H1 (cell line): Measurements from ENCODE around the gene AK8. TPM values are rescaled to one million over a fixed set of nuclear protein-coding genes. Genes with fewer than 3 reads are reported as not detected.

Experiments used
- CTCF ChIA-PET: fragments of 300-600 bp; sonication (Branson Sonifier 250); formaldehyde crosslinking; loops from one replicate; lab custom pipeline; 2021; ENCODE audit not compliant: partially characterized antibody; lab: Charles Lee
- POLR2A ChIA-PET: fragments of 300-600 bp; sonication (Branson Sonifier 250); formaldehyde crosslinking; loops from one replicate; lab custom pipeline; 2021; ENCODE audit warnings: inconsistent platforms; ENCODE audit not compliant: partially characterized antibody; lab: Charles Lee
- DNase-seq, 2 experiments: peaks; one replicate each; pipeline versions ENCODE4 v3.0.0 to v3.0.0-alpha.2; 2010 to 2022; ENCODE audit warnings: low spot score in 2 of 2, low read depth in 1 of 2, mixed read lengths in 1 of 2
- FAIRE-seq: peaks from 2 replicates; lab custom pipeline; 2011; peaks lifted over from hg19 to GRCh38; lab: Jason Lieb, UNC
- H2AFZ ChIP-seq: 2 replicates; pipeline ENCODE4 v1.8.1; 2012; ENCODE audit warnings: low read length, inconsistent platforms
- H2AK5ac ChIP-seq: 2 replicates; pipeline ENCODE4 v1.6.1; 2013; ENCODE audit warnings: low read depth, low read length
- H2BK120ac ChIP-seq: replicated peaks from 2 replicates; pipeline ENCODE3; 2013; ENCODE audit warnings: low read depth, low read length, inconsistent platforms
- H2BK12ac ChIP-seq: 2 replicates; pipeline ENCODE4 v1.6.1; 2013; ENCODE audit warnings: low read depth, low read length
- H2BK15ac ChIP-seq: 2 replicates; pipeline ENCODE4 v1.6.1; 2013; ENCODE audit warnings: low read length
- H2BK20ac ChIP-seq: 2 replicates; pipeline ENCODE4 v1.6.1; 2013; ENCODE audit warnings: low read length
- H2BK5ac ChIP-seq: 2 replicates; pipeline ENCODE4 v1.6.1; 2013; ENCODE audit warnings: low read depth, low read length
- H3K14ac ChIP-seq: 2 replicates; pipeline ENCODE4 v1.6.1; 2013; ENCODE audit warnings: inconsistent platforms; ENCODE audit not compliant: insufficient read length
- H3K18ac ChIP-seq: 2 replicates; pipeline ENCODE4 v1.6.1; 2013; ENCODE audit warnings: low read length; ENCODE audit errors: extremely low read depth
- H3K23ac ChIP-seq: 2 replicates; pipeline ENCODE4 v1.6.1; 2013; ENCODE audit warnings: inconsistent platforms; ENCODE audit not compliant: insufficient read length
- H3K23me2 ChIP-seq: 2 replicates; pipeline ENCODE4 v1.6.1; 2013; ENCODE audit warnings: low read depth, low read length
- H3K27ac ChIP-seq: 2 replicates; pipeline ENCODE4 v1.6.1; 2011; ENCODE audit warnings: low read depth, low read length, inconsistent platforms
- H3K27me3 ChIP-seq, 4 experiments: replicated peaks in 1 of 4; 1 replicate in 1 of 4; 2 replicates in 3 of 4; pipeline versions ENCODE4 v1.6.1 to v1.8.1; 2011 to 2013; ENCODE audit warnings: low read length in 3 of 4, mild to moderate bottlenecking in 3 of 4, inconsistent platforms in 2 of 4, mixed read lengths in 2 of 4, moderate library complexity in 1 of 4; ENCODE audit not compliant: control insufficient read depth in 3 of 4, insufficient read depth in 3 of 4; ENCODE audit errors: extremely low read depth in 1 of 4
- H3K36me3 ChIP-seq, 4 experiments: 2 replicates each; pipeline versions ENCODE4 v1.6.1 to v1.8.1; 2011 to 2013; ENCODE audit warnings: mild to moderate bottlenecking in 4 of 4, low read length in 3 of 4, moderate library complexity in 2 of 4, control low read depth in 1 of 4, inconsistent platforms in 1 of 4; ENCODE audit not compliant: insufficient read depth in 4 of 4, control insufficient read depth in 2 of 4
- H3K4ac ChIP-seq: replicated peaks from 2 replicates; pipeline ENCODE3; 2013; ENCODE audit warnings: low read length, low read depth, mixed read lengths, inconsistent platforms; ENCODE audit not compliant: insufficient read length
- H3K4me1 ChIP-seq, 4 experiments: replicated peaks in 1 of 4; 1 replicate in 1 of 4; 2 replicates in 3 of 4; pipeline versions ENCODE4 v1.6.1 to v1.8.1; 2011 to 2013; ENCODE audit warnings: low read length in 3 of 4, inconsistent platforms in 2 of 4, mixed read lengths in 1 of 4; ENCODE audit not compliant: insufficient read depth in 4 of 4, control insufficient read depth in 3 of 4
- H3K4me2 ChIP-seq, 2 experiments: 2 replicates each; pipeline versions ENCODE4 v1.6.1 to v1.8.1; 2011 to 2013; ENCODE audit warnings: low read depth in 2 of 2, low read length in 2 of 2, control low read depth in 1 of 2, inconsistent platforms in 1 of 2, mild to moderate bottlenecking in 1 of 2; ENCODE audit not compliant: insufficient read depth in 1 of 2
- H3K4me3 ChIP-seq, 4 experiments: fragments of 200-600, 300-600 bp in 1 of 4; sonication (generic), shearing (Covaris generic), sonication (Bioruptor Twin) in 1 of 4; 2 replicates each; pipeline versions ENCODE4 v1.5.1 to v1.8.1; 2011 to 2016; ENCODE audit warnings: low read length in 4 of 4, low read depth in 3 of 4, control low read depth in 2 of 4, inconsistent platforms in 2 of 4, mild to moderate bottlenecking in 2 of 4, mixed read lengths in 1 of 4, moderate library complexity in 1 of 4; ENCODE audit not compliant: insufficient read depth in 2 of 4; ENCODE audit errors: extremely low read depth in 1 of 4
- H3K56ac ChIP-seq: replicated peaks from 2 replicates; pipeline ENCODE3; 2013; ENCODE audit warnings: low read depth, mild to moderate bottlenecking, mixed read lengths, low read length, inconsistent platforms; ENCODE audit not compliant: insufficient read length
- H3K79me1 ChIP-seq: 2 replicates; pipeline ENCODE4 v1.6.1; 2013; ENCODE audit warnings: low read depth, low read length, control low read depth
- H3K79me2 ChIP-seq, 2 experiments: 2 replicates each; pipeline versions ENCODE4 v1.6.1 to v1.8.1; 2012 to 2013; ENCODE audit warnings: low read length in 2 of 2, mild to moderate bottlenecking in 2 of 2, inconsistent platforms in 1 of 2; ENCODE audit not compliant: insufficient read depth in 2 of 2, control insufficient read depth in 1 of 2
- H3K9ac ChIP-seq, 4 experiments: replicated peaks in 1 of 4; 1 replicate in 1 of 4; 2 replicates in 3 of 4; pipeline versions ENCODE4 v1.6.1 to v1.8.1; 2011 to 2013; ENCODE audit warnings: low read depth in 3 of 4, low read length in 3 of 4, control low read depth in 2 of 4, mild to moderate bottlenecking in 2 of 4, moderate library complexity in 2 of 4, inconsistent platforms in 1 of 4; ENCODE audit errors: extremely low read depth in 1 of 4
- H3K9me3 ChIP-seq, 2 experiments: 2 replicates each; pipeline versions ENCODE4 v1.6.1 to v1.8.1; 2012 to 2013; ENCODE audit warnings: mild to moderate bottlenecking in 2 of 2, moderate library complexity in 2 of 2, control low read depth in 1 of 2, inconsistent platforms in 1 of 2, low read depth in 1 of 2, low read length in 1 of 2, mixed read lengths in 1 of 2; ENCODE audit not compliant: insufficient read depth in 2 of 2
- H4K20me1 ChIP-seq, 2 experiments: replicated peaks in 1 of 2; 2 replicates each; pipeline versions ENCODE3 to v1.8.1; 2011 to 2013; ENCODE audit warnings: inconsistent platforms in 2 of 2, low read length in 2 of 2, mild to moderate bottlenecking in 1 of 2; ENCODE audit not compliant: insufficient read depth in 2 of 2, control insufficient read depth in 1 of 2
- H4K5ac ChIP-seq: 2 replicates; pipeline ENCODE4 v1.6.1; 2013; ENCODE audit warnings: low read length, low read depth, mixed read lengths, inconsistent platforms; ENCODE audit not compliant: insufficient read length
- H4K8ac ChIP-seq: 2 replicates; pipeline ENCODE4 v1.8.0; 2013; ENCODE audit warnings: mild to moderate bottlenecking, moderate library complexity, low read length, inconsistent platforms; ENCODE audit not compliant: insufficient read depth; ENCODE audit errors: extremely low read depth
- H4K91ac ChIP-seq: replicated peaks from 2 replicates; pipeline ENCODE3; 2013; ENCODE audit warnings: low read length, mixed read lengths, inconsistent platforms; ENCODE audit not compliant: insufficient read length
- CHD1 ChIP-seq: IDR thresholded peaks from 2 replicates; pipeline ENCODE4 v1.6.1; 2012; ENCODE audit warnings: low read depth, low read length, improper control_type of control experiment
- KDM5A ChIP-seq: fragments of 200-600 bp; IDR thresholded peaks from 2 replicates; pipeline ENCODE4 v1.7.1; 2012; ENCODE audit warnings: mild to moderate bottlenecking, low read length, inconsistent platforms, mixed read lengths
- WGBS, 2 experiments: shearing (Covaris generic) in 1 of 2; methylation state at CpG; one replicate each; pipeline versions ENCODE4 v1.1.6 to v1.1.7; 2013 to 2015; ENCODE audit warnings: low lambda C conversion rate in 2 of 2, mixed read lengths in 2 of 2, inconsistent platforms in 1 of 2, low coverage in 1 of 2, missing lambda C conversion rate in 1 of 2; ENCODE audit not compliant: insufficient replicate concordance in 2 of 2, insufficient coverage in 1 of 2, insufficient read length in 1 of 2; ENCODE audit errors: extremely low coverage in 1 of 2, missing lambda C conversion rate in 1 of 2; 5-methylcytosine and 5-hydroxymethylcytosine counted together
- polyA plus RNA-seq, 7 experiments: library from polyadenylated mRNA; depleted of rRNA in 3 of 7; stranded (reverse) in 5 of 7; unstranded in 2 of 7; fragments of >200 nt in 5 of 7; fragments of 200-250 nt in 2 of 7; gene quantifications; 1 replicate in 5 of 7; 2 replicates in 1 of 7; 4 replicates in 1 of 7; pipeline versions ENCODE4 v1.2.1 to v1.2.3, GENCODE V29; 2011 to 2013; ENCODE audit warnings: missing spikeins in 2 of 7, mixed read lengths in 2 of 7
- total RNA-seq: library from RNA; stranded (reverse); fragmentation: NEBNext Ultra II Directional; extraction: Animal tissue kit (Norgen Biotek cat#: 25700); gene quantifications from 2 replicates; pipeline ENCODE4 v1.2.1, GENCODE V29; 2021

The AK8 gene
- total and polyA plus RNA-seq, 2 of the 8 experiments (the other 6 are each of a cell fraction or from before 2014, with no cell fraction given), result 0.35 to 0.48 TPM

GRCh38 chr9:132754236-132754635 lies 123.8 kb downstream of the AK8 start:
- Histone ChIP-seq H3K79me2 (no peaks in the 10 kb centered on the region), H2BK15ac (0 out of 2 replicates have a peak overlapping the region, but pooled peaks have one; percentile 12), H2BK12ac (no peak overlapping the region), H3K14ac (no peak overlapping the region), H3K4me2 (no peak overlapping the region), H3K23ac (no peak overlapping the region), H3K36me3 (no peaks in the 10 kb centered on the region), H3K23me2 (no peaks in the 10 kb centered on the region), H2AFZ (no peak overlapping the region), H4K5ac (no peak overlapping the region), H3K9me3 (no peaks in the 10 kb centered on the region), H2BK5ac (no peak overlapping the region), H3K18ac (no peak overlapping the region), H2BK20ac (no peak overlapping the region), H3K4me3 (no peak overlapping the region), H3K4ac (no peak overlapping the region), H3K79me1 (no peaks in the 10 kb centered on the region), H4K91ac (no peak overlapping the region), H2AK5ac (no peak overlapping the region), H4K8ac (no peak overlapping the region), H3K27ac (no peak overlapping the region), H3K9ac (no peak overlapping the region), H3K4me1 (peaks cover 0 to 8% (median 3%) of the 10 kb centered on the region in 4 experiments; a peak in 4 of 7 replicates), H2BK120ac (no peak overlapping the region), H3K27me3 (no peaks in the 10 kb centered on the region; a peak in 1 of 7 replicates), H3K56ac (no peak overlapping the region), H4K20me1 (no peaks in the 10 kb centered on the region)
- TF ChIP-seq CHD1 (no peak), KDM5A (no peak)
- FAIRE-seq (no peak), DNase-seq (no peak)
- ChIA-PET POLR2A (no interaction called here), CTCF (interaction anchor here (1.5 kb wide), 1 partner anchor 8 kb away, joined by 5 read pairs; no protein-coding TSS in a partner anchor)
- WGBS, 2 experiments, result 92% methylated on average over 7 of the region's 7 CpGs; no CpG with 5 or more reads in 1 of the 2 experiments
